ENCODE results near the gene PEX7.
"Not testable (repeated sequence)": the region's sequence is repeated elsewhere in the genome, so short reads cannot be mapped to it uniquely, and the experiment has no call there.

Gene PEX7

DNA sequence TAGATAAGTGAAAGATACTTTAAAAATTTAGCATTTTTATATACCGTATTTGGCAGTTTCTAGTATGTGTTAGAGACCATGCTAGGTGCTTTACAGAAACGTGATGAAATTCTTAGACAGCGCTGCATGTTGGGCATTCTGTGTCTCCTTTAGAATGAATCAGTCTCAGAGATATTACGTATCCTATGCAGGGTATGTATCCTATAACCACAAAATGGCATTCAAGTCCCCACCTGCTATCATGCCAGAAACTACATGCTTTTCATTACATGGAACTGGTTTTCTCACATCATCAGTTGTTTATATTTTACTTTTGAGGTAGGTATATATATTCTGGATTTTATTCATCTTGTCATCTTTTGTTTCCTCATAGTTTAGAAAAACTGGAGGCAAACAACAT, 42.3 kb downstream of the PEX7 start:
- DNase-seq (ENCODE audit: low read depth, low spot score) = no peak
- Histone ChIP-seq H3K36me3 (ENCODE audit: insufficient read depth, low read length) (no peaks in the 10 kb centered on the region), H3K27ac (no peak overlapping the region), H3K9me3 (ENCODE audit: low read depth, low read length) (no peaks in the 10 kb centered on the region), H3K9ac (ENCODE audit: insufficient read length) (no peak overlapping the region), H3K4me3 (no peak overlapping the region)
- TF ChIP-seq POLR2AphosphoS5 (IDR thresholded peaks at IDR 0.05; ENCODE audit: borderline replicate concordance, low read depth, low read length) = no peak
- TF ChIP-seq EZH2 (IDR thresholded peaks at IDR 0.05) = no peak
- TF ChIP-seq FOXP2 (optimal IDR thresholded peaks at IDR 0.05; ENCODE audit: control extremely low read depth, extremely low read length, insufficient read depth) = no peak

DNA sequence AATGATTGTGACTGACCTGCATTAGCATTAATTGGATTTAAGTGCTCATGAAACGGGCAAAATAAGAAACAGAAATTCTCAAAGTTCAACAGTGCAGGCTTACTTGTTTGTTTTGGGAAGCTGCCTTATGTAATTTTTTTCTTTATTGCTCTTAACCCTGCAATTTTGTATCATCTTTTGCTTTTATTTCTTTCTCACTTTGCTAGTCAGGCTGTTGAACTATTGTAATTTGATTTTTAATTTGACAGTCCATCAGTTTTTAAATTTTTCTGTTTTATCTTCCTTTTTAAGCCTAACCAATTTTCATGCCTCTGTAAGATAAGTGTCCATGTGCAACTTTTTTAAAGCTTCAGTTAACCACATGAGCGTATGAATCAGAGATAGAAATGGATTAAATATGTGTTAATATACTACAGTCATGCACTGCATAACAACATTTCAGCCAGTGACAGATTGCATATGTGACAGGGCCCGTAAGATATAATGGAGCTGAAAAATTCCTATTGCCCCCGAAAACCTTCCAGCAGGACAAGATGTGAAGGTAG, 44.6 kb downstream of the PEX7 start:
- Histone ChIP-seq H3K36me3 (ENCODE audit: insufficient read depth, low read length) (no peaks in the 10 kb centered on the region), H3K9me3 (ENCODE audit: low read depth, low read length) (no peaks in the 10 kb centered on the region), H3K27ac (no peak overlapping the region), H3K4me3 (no peak overlapping the region), H3K9ac (ENCODE audit: insufficient read length) (no peak overlapping the region)
- no peak for TF ChIP-seq FOXP2 (optimal IDR thresholded peaks at IDR 0.05; ENCODE audit: control extremely low read depth, extremely low read length, insufficient read depth)
- DNase-seq (ENCODE audit: low read depth, low spot score) = no peak

DNA sequence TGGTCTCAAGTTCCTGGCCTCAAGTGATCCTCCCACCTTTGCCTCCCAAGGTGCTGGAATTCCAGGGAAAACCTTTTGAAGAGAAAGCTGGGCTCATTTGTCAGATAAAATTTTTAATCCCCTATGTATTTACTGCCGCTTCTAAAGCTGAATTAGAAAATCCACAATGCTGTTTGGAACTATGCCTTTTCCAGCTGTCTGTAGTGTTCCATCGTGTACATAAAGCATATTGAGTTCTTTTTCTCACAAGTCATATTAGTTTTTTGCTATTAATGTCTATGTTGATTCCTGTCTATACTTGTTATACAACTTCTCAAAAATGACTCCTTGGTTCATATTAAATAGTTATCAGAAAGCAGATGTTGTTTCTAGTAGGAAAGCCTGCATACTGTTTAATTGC, 47.1 kb downstream of the PEX7 start:
- no peak for TF ChIP-seq FOXP2 (optimal IDR thresholded peaks at IDR 0.05; ENCODE audit: control extremely low read depth, extremely low read length, insufficient read depth)
- no peak for TF ChIP-seq POLR2AphosphoS5 (IDR thresholded peaks at IDR 0.05; ENCODE audit: borderline replicate concordance, low read depth, low read length)
- no peak for TF ChIP-seq EZH2 (IDR thresholded peaks at IDR 0.05)
- Histone ChIP-seq H3K27ac (no peak overlapping the region), H3K36me3 (ENCODE audit: insufficient read depth, low read length) (peaks cover 21% of the 10 kb centered on the region), H3K9me3 (ENCODE audit: low read depth, low read length) (peaks cover 15% of the 10 kb centered on the region; the same call in 1 of the 2 replicates), H3K4me3 (no peak overlapping the region), H3K9ac (ENCODE audit: insufficient read length) (no peak overlapping the region)
- no peak for DNase-seq (ENCODE audit: low read depth, low spot score)

DNA sequence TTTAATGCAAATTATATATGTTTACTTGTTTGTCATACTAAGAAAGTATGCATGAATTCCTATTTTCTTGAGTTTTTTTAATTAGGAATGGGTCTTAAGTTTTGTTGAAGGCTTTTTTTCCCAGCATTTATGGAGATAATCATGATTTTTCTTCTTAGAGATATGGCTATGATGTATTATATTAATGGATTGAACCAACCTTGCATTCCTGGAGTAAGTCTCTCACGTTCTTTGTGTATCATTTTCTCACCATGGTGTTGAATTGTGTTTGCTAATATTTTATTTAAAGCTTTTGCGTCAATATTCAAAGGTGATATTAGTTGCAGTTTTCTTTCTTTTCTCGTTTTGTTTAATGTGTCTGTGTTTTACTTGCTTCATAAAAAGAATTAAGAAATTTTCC, 51.4 kb downstream of the PEX7 start:
- Histone ChIP-seq H3K36me3 (ENCODE audit: insufficient read depth, low read length) (peaks cover 21% of the 10 kb centered on the region), H3K4me3 (no peak overlapping the region), H3K9ac (ENCODE audit: insufficient read length) (no peak overlapping the region), H3K9me3 (ENCODE audit: low read depth, low read length) (peaks cover 15% of the 10 kb centered on the region; the same call in 1 of the 2 replicates), H3K27ac (no peak overlapping the region)
- no peak for TF ChIP-seq EZH2 (IDR thresholded peaks at IDR 0.05)
- no peak for TF ChIP-seq FOXP2 (optimal IDR thresholded peaks at IDR 0.05; ENCODE audit: control extremely low read depth, extremely low read length, insufficient read depth)
- TF ChIP-seq POLR2AphosphoS5 (IDR thresholded peaks at IDR 0.05; ENCODE audit: borderline replicate concordance, low read depth, low read length) = no peak
- no peak for DNase-seq (ENCODE audit: low read depth, low spot score)

DNA sequence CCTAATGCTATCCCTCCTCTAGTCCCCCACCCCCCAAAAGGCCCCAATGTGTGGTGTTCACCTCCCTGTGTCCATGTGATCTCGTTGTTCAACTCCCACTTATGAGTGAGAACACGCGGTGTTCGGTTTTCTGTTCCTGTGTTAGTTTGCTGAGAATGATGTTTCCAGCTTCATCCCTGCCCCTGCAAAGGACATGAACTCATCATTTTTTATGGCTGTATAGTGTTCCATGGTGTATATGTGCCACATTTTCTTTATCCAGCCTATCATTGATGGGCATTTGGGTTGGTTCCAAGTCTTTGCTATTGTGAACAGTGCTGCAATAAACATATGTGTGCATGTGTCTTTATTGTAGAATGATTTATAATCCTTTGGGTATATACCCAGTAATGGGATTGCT, 54.1 kb downstream of the PEX7 start:
- peaks cover 21% of the 10 kb centered on the region for H3K36me3 ChIP-seq (ENCODE audit: insufficient read depth, low read length)
- H3K27ac ChIP-seq; H3K4me3 ChIP-seq; H3K9ac ChIP-seq (ENCODE audit: insufficient read length); DNase-seq (ENCODE audit: low read depth, low spot score): not testable (repeated sequence)
- peaks cover 15% of the 10 kb centered on the region; the same call in 1 of the 2 replicates for H3K9me3 ChIP-seq (ENCODE audit: low read depth, low read length)

DNA sequence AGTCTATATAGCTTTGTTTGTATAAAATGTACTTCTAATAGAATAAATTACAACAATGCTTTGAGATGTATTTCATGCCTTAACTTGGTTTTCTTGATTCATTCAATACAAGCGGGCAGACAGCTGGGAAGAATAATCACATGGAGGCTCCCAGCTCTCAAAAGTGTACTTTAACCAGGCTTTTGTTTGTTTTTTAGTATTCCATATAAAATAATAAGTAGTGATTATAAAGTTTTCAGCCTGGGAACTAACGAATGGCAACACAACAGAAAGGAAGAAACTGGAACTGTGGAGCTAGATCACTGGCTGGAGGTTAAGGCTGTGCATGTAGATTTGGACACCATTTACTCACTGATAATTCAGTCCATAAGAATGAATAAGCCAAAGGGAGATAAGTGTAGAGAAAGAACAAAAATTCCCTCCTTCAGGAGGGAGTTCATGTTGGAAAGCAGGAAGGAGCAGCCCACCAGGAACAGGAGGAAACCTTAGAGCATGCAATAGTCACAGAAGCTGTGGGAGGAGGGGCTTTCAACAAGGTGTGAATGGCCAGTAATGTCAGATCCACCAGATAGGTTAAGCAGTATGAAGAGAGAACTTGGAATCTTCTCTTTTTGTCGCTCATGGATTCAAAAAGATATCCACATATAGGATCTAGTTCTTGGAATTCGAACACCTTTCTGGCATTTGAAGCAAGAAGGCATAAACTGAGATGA, 58.5 kb downstream of the PEX7 start:
- Histone ChIP-seq H3K9ac (ENCODE audit: insufficient read length) (no peak overlapping the region), H3K4me3 (no peak overlapping the region), H3K36me3 (ENCODE audit: insufficient read depth, low read length) (no peaks in the 10 kb centered on the region), H3K9me3 (ENCODE audit: low read depth, low read length) (no peaks in the 10 kb centered on the region), H3K27ac (no peak overlapping the region)
- no peak for DNase-seq (ENCODE audit: low read depth, low spot score)
- TF ChIP-seq EZH2 (IDR thresholded peaks at IDR 0.05) = no peak
- no peak for TF ChIP-seq FOXP2 (optimal IDR thresholded peaks at IDR 0.05; ENCODE audit: control extremely low read depth, extremely low read length, insufficient read depth)
- TF ChIP-seq POLR2AphosphoS5 (IDR thresholded peaks at IDR 0.05; ENCODE audit: borderline replicate concordance, low read depth, low read length) = no peak

DNA sequence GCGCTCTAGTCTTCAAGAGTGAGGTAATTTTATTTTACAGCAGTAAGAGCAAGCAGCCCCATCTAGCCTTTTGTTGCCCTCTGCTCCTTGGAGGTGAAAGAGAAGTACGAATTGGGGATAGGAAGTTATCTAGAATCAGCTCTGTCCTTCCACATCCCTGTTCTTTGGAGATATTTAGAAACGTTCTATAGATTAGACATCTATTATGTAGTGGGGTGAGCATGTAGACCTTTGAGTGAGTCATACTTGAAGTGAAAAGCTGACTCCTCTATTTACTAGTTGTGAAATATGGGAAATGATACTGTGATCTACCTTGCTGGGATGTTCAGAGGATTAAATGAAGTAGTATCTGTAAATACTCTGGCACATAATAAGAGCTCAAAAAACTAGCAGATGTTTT, 63.7 kb downstream of the PEX7 start:
- no peak overlapping the region for H3K27ac ChIP-seq
- no peak overlapping the region for H3K4me3 ChIP-seq
- H3K9me3 ChIP-seq (ENCODE audit: low read depth, low read length) = no peaks in the 10 kb centered on the region
- TF ChIP-seq POLR2AphosphoS5 (IDR thresholded peaks at IDR 0.05; ENCODE audit: borderline replicate concordance, low read depth, low read length) (no peak), EZH2 (IDR thresholded peaks at IDR 0.05) (no peak), FOXP2 (optimal IDR thresholded peaks at IDR 0.05; ENCODE audit: control extremely low read depth, extremely low read length, insufficient read depth) (no peak)
- no peaks in the 10 kb centered on the region for H3K36me3 ChIP-seq (ENCODE audit: insufficient read depth, low read length)
- H3K9ac ChIP-seq (ENCODE audit: insufficient read length) = no peak overlapping the region
- no peak for DNase-seq (ENCODE audit: low read depth, low spot score)

DNA sequence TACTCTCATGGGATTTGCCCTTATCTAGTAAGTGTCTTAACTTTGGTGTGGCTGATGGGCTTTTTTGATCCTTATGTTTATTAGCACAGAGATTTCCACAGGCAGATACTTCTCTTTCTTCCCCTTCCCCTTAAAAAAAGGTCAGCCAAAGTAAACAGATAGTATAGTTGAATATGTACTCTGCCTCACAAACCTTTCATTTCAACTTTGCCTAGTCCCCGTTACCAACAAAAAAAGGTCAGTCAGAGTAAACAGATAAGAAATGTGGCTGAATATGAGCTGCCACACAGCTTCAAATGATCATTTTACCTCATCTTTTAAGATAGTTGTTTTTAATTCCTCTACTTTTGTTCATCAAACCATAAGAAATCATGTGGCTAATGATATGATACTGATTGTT, 65.6 kb downstream of the PEX7 start:
- Histone ChIP-seq H3K9ac (ENCODE audit: insufficient read length) (peak overlapping the region; percentile 5), H3K27ac (no peak overlapping the region), H3K36me3 (ENCODE audit: insufficient read depth, low read length) (no peaks in the 10 kb centered on the region), H3K9me3 (ENCODE audit: low read depth, low read length) (no peaks in the 10 kb centered on the region), H3K4me3 (no peak overlapping the region)
- TF ChIP-seq FOXP2 (optimal IDR thresholded peaks at IDR 0.05; ENCODE audit: control extremely low read depth, extremely low read length, insufficient read depth) = no peak
- TF ChIP-seq POLR2AphosphoS5 (IDR thresholded peaks at IDR 0.05; ENCODE audit: borderline replicate concordance, low read depth, low read length) = no peak
- TF ChIP-seq EZH2 (IDR thresholded peaks at IDR 0.05) = no peak
- no peak for DNase-seq (ENCODE audit: low read depth, low spot score)

All from SK-N-MC (cell line).